T follicular helper cell (primary cell): ENCODE data around the gene PDSS2.
"Not testable (repeated sequence)": the region's sequence is repeated elsewhere in the genome, so short reads cannot be mapped to it uniquely, and the experiment has no call there.

ENCODE experiments used
- DNase-seq: peaks from one replicate; pipeline ENCODE4 v3.0.0-alpha.2; 2020; ENCODE audit warnings: low read depth

Gene PDSS2

DNA sequence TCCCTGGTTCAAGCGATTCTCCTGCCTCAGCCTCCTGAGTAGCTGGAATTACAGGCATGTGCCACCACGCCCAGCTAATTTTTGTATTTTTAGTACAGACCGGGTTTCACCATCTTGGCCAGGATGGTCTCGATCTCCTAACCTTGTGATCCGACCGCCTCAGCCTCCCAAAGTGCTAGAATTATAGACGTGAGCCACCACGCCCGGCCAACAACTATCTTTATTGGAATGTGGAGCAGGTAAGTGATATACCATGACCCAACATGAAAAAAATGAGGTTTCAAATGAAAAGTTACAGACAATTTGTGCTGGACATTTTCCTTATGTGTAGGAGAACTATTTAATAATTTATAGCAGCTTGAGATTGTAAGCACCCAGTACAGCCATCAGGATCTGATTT, 340.8 kb downstream of the PDSS2 start:
- DNase-seq: not testable (repeated sequence)

DNA sequence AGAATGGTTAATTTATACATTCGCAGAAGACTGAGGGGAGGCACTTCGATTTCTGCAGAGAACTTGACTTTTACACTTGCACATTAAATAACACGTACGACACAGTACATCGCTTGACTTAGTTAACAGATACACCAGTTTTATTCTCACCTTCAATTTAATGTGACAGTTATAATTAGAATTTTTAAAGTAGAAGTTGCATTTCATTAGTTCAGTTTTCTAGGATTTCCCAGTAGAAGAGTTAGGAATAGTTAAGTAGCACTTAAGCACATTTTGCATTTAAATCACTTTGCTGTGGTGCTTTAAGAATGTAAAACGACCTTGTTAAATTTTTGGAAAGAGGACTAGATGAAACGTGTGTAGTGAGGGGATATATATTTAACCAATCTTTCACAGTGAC, 342.4 kb downstream of the PDSS2 start:
- no peak for DNase-seq

DNA sequence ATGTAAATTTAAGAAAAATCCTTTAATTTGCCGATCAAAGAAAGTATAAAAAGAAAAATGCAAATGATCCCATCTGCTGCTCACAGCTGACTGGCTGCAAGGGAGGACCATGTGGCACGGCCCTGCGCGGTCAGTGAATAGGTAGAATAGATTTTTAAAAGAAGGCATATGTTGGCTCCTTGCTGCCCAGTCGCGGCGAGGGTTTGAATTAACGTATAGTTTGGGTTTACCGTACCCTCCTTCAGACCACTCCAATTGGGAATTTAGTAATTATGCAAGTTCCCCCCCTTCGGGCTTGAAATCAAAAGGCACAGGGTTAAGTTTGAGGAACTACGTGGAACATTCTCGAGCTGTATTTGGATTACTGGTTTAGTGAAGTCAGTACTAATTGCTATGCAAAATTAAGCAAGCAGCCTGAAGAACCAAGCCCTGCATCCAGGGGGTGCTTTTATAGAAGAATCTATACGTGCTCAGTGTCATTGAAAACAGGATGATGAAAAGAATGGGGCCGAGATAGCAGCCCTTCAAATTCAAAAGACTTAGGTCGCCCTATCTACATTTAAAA, 343.0 kb downstream of the PDSS2 start:
- no peak for DNase-seq

DNA sequence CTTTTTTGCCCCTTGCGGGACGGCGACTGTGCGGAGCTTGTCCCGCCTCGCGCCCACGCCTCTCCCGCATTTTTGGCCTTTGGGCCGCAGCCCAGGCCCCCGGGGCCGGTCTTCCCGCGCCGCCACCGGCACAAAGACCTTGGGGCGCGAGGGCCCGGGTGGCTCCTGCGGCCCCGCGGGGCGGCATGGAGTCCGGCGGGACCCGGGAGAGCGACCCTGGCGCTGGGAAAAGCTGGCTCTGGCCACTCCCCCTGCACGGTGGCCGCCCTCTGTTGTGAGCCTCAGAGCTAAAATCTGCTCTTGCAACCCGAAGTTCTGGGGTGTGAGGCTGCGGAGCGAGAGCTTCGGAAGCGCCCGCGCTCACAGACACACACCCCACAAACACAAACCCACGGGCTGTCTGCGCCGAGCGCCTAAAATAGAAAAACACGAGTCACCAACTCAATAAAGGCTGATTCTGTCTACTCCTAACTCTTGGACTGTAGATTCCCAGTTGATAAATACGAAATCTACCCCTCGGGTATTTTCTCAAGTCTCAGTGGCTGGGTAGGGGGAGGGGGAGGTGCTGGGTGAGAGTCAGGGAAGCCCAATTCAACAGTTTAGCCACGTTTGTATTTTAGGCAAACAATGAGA, 343.6 kb downstream of the PDSS2 start:
- DNase-seq: no peak

DNA sequence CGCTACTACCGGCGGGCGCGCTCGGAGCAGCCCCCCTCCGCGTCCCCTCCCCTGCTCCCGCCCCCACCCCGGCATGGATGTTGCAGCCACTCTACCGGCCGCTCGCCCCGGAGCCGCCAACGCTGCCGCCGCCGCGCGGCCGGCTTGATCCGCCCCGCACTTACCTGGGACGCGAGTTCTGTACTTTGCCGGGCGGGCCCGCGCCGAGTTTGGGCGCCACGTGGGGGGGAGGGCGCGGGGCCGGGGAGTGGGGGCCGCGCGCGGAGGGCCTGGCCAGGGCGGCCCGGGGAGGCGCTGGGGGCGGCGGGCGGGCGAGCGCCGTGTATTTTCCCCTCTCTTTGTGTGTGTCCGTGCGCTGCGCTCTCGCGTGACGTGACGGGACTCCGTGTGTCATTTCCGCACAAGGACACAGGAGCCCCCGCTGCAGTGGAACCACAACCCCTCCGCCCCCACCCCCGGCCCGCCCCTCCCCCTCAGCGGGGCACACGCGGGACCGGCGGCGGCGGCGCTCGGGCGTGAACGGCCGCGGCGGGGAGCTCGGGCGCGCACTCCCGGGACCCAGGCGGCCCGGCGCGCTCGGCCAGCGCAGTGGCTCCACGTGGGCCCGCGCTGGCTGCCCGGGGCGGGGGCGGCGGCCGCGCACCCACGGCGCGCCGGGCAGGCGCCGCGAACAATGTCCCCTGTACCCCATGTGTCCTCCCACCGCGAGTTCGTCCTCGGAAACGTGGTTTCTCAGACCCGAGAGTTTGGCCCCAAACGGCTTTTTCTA, 344.3 kb downstream of the PDSS2 start, which contains the start of gene BEND3:
Gene BEND3 (minus strand): TSS at position 590 of the 769 bp plus-strand sequence. CDS start 16,230 bp downstream, outside the sequence.
- DNase-seq: peak; percentile 22

DNA sequence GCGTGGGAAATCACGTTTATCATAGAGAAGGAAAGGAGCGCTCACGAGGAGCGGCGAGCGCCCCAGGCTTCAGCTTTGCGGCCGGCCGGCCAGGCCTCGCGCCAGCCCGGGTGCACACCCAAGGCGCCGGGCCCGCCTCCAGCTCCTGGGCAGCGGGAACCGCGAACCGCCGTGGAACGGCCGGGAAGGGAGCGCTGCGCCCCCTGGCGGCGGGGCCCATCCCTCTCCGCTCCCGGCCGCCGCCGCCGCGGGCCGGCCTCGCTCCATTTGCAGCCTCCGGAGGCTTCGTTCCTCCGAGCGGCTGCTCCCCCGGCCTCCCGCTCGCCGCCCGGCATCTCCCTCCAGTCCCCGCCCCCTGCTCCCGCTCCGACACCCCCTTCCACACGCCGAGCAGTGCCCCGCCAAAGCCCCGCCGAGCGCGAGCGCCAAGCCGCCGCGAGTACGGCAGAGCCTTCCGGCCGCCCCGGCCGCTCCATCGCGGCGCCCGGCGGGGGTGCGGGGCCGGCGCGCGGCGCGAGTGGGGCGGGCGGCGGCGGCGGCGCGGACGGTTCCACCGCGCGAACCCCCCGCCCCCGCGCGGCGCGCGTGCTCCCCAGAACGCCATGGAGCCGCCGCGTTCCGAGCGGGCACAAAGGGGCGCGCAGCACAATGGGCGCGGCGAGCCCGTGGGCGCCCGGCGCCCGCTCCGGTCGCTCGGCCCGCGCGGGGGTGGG, 345.0 kb downstream of the PDSS2 start:
- DNase-seq: peak; percentile 48

DNA sequence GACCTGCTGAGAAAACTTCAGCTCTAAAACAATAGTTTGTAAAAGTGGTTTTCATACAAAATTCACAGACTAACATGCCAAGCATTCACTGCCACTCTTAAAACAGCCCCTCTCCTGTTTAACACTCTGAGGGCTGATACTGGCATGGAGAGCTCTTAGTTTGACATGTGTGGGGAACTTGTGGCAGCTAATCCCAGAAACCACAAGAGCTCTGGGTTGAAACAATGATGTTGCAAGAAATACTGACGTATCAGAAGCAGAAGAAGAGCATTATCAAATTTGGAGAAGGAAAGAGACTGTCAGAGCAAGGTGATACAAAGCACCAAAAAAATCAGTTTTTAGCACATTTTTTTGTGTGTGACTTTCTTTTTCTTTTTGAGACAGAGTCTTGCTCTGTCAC, 349.2 kb downstream of the PDSS2 start:
- DNase-seq: no peak

DNA sequence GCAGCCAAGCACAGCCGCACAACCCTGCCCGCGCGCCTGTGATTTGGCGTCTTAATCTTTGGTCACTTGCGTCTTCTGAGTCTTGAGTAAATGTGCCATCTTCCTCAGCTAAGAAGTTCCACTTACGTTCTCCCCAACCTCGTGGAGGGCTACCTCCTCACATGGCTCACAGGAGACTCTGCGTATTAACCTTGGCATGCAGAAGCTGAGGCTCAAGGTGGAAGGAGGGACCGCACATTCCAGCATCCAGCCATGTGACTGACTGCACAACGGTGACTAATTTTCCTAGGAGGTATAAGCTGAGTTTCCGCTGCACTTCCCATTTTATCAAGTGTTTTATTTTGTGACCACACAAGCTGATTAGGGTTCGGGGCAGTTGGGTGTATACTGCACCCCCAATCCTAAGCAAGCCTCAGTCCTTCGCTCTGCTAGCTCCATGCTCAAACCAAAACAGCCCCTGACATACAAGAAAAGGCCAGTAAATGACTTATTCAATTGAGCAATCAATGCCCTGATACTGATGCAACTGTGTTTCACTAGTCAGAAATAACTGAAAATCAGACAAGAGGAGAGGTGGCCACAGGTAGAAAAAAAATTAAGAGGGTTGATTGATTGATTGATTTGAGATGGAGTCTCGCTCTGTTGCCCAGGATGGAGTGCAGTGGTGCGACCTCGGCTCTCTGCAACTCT, 351.0 kb downstream of the PDSS2 start:
- DNase-seq: no peak

DNA sequence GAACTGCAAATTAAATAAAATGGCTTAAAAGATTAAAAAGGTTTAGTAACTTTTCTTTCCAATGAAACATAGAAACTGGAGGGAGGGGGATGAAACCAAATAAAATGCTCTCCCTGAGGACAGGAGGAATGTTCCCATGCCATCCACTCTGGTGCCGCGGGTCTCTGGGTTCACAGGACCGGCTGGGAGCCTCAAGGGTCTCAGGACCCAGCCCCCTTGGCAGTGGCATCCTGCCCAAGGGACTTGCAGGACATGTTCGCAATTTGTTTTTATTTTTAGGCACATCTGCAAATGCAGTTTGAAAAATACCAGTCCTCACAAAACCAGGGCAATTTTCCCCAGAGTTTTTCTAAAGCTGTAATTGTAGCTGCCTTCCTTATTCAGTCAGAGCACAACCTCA, 351.6 kb downstream of the PDSS2 start:
- no peak for DNase-seq

DNA sequence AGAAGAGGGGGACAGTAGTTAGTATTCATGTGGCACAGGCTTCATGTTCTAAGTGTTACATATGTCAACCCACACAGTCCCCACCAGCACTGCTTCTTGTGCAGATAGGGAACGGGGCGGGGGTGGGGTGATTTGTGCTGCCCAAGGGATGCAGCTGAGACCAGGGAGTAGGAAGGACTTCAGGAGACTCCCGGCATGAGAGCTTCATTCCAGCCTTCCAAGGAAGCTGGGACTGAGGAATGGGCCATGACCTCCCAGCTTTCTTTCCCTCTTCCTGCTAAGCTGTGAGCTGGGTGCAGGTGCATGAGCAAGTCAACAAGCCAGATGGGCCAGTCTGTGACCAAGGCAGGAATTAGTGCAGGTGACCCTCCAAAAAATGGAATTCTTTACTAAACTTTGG, 353.2 kb downstream of the PDSS2 start:
- no peak for DNase-seq

DNA sequence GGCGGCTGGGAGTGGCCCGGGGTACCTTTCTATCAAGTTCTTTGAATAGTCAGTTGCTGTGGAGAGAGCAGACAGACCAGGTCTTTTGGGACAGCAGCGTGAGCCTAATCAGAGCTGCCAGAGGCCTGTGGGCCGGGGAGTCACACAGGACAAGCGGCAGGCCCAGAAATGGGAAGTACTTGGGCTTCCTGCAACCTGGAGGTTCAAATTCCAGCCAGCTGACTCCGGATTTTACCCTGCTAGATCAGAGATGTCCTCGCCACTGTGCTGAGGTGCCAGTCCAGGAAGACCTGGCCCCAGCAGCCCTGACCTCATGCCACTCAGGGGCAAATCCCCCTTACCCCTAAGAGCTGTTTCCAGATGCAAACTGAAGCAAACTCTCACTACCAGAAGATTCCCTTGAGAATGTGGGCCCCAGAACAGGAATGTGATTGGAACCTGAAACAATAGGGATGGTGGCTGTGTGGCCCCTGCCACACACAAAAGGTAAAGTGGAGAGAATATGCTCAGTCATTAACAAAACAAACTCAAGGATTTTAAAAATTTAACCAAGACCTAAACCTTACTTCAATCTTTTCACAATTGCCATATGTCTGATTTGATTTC, 353.8 kb downstream of the PDSS2 start:
- no peak for DNase-seq

DNA sequence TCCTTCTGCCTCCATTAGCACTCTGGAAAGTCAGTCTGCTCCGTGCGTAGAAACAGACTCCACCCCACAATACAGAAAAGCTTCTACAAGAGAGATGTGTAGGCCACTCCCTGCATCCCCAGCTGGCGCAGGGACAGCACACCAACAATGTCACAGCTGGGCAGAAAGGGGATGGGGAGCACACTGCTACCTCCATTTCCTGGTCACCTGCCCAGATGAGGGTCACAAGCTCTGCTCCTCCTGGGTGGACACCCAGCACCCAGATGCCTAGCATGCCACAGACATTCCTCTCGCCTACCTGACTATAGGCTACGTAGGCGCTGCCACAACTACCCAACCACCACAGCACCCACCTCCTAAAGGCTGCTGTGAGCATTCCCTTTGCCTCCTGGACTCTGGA, 356.3 kb downstream of the PDSS2 start:
- no peak for DNase-seq
